Uterus (tissue), 4 donors: Measurements from ENCODE around the gene CKLF. TPM values are rescaled to one million over a fixed set of nuclear protein-coding genes. Genes with fewer than 3 reads are reported as not detected.
A peak's percentile ranks its signal among the peaks of the same experiment; 100 is the strongest.

ENCODE experiments used
- DNase-seq, 2 donors: peaks; one replicate each; pipeline ENCODE4 v3.0.0-alpha.2; 2019 to 2020
- H3K27ac ChIP-seq, 2 donors: fragments of 200-600 bp; sonication (generic); 1 replicate in 1 of 2; 2 replicates in 1 of 2; pipeline ENCODE4 v1.5.1; 2016 to 2018
- H3K27me3 ChIP-seq, 2 donors: fragments of 200-600 bp; sonication (generic); one replicate each; pipeline ENCODE4 v1.5.1; 2018 to 2019; ENCODE audit warnings: control low read depth in 1 of 2
- H3K36me3 ChIP-seq, 2 donors: fragments of 200-600 bp; sonication (generic); one replicate each; pipeline ENCODE4 v1.5.1; 2019; ENCODE audit warnings: control low read depth in 1 of 2
- H3K4me1 ChIP-seq, 2 donors: fragments of 200-600 bp; sonication (generic); one replicate each; pipeline ENCODE4 v1.5.1; 2018 to 2019; ENCODE audit warnings: control low read depth in 1 of 2
- H3K4me3 ChIP-seq, 2 donors: fragments of 200-600 bp; sonication (generic); 1 replicate in 1 of 2; 2 replicates in 1 of 2; pipeline ENCODE4 v1.5.1; 2018 to 2019; ENCODE audit warnings: mild to moderate bottlenecking in 1 of 2
- H3K9me3 ChIP-seq, 2 donors: fragments of 200-600 bp; sonication (generic); one replicate each; pipeline ENCODE4 v1.5.1; 2019; ENCODE audit warnings: control low read depth in 1 of 2
- CTCF ChIP-seq, 4 experiments: fragments of 200-600 bp in 2 of 4; fragments of 450-650 bp in 2 of 4; sonication (generic) in 2 of 4; IDR thresholded peaks; one replicate each; pipeline ENCODE4 v1.5.1; 2016 to 2019; ENCODE audit warnings: antibody characterized with exemption in 4 of 4, mild to moderate bottlenecking in 2 of 4, moderate library complexity in 1 of 4
- POLR2A ChIP-seq, 2 donors: fragments of 450-650 bp; IDR thresholded peaks; one replicate each; pipeline ENCODE4 v1.6.1; 2016; ENCODE audit warnings: antibody characterized with exemption in 2 of 2, mild to moderate bottlenecking in 1 of 2, moderate library complexity in 1 of 2
- intact Hi-C: fragments of 100-400 bp; cut with DNase I; formaldehyde crosslinking; loops from one replicate; pipeline ENCODE4 v1.15.1; 2023; ENCODE audit warnings: low total_unique reads
- total RNA-seq, 4 donors: library from RNA; depleted of rRNA in 3 of 4; stranded (reverse); fragments of >200 nt in 3 of 4; gene quantifications; one replicate each; pipeline versions ENCODE4 v1.1.0 to v1.2.4, GENCODE V29; 2014 to 2023
- donor health status: DM: yes; HTN: yes; CAD: no.

Gene CKLF
- total RNA-seq, 4 donors from 2014 or later = 31.3 to 118 (median 68.6) TPM

GRCh38 chr16:66508248-66508913 is 44.0 kb upstream of the CKLF start:
- DNase-seq = peak; percentile 1 to 9
- TF ChIP-seq POLR2A (IDR thresholded peaks at IDR 0.05) (no peak), CTCF (IDR thresholded peaks at IDR 0.05) (no peak)
- intact Hi-C loops = no loop called here
- Histone ChIP-seq H3K4me1 (no peaks in the 10 kb centered on the region), H3K4me3 (no peak overlapping the region), H3K27ac (no peak overlapping the region), H3K27me3 (no peaks in the 10 kb centered on the region), H3K36me3 (no peaks in the 10 kb centered on the region), H3K9me3 (no peaks in the 10 kb centered on the region)

- DNase-seq = peak in 1 of 2 donors; percentile 8
- intact Hi-C loops = no loop called here
- no peaks in the 10 kb centered on the region for H3K36me3 ChIP-seq
- no peaks in the 10 kb centered on the region for H3K27me3 ChIP-seq
- H3K4me3 ChIP-seq = no peak overlapping the region
- no peaks in the 10 kb centered on the region for H3K4me1 ChIP-seq
- H3K9me3 ChIP-seq = no peaks in the 10 kb centered on the region
- TF ChIP-seq CTCF (IDR thresholded peaks at IDR 0.05) (no peak), POLR2A (IDR thresholded peaks at IDR 0.05) (no peak)
- H3K27ac ChIP-seq = no peak overlapping the region
These were observed 43.4 kb upstream of the CKLF start for GRCh38 chr16:66508914-66509496.

GRCh38 chr16:66509576-66509975 is 42.8 kb upstream of the CKLF start:
- no peak for TF ChIP-seq CTCF (IDR thresholded peaks at IDR 0.05)
- TF ChIP-seq POLR2A (IDR thresholded peaks at IDR 0.05) = no peak
- intact Hi-C loops = no loop called here
- no peak overlapping the region for H3K4me3 ChIP-seq
- no peaks in the 10 kb centered on the region for H3K4me1 ChIP-seq
- no peak overlapping the region for H3K27ac ChIP-seq
- no peaks in the 10 kb centered on the region for H3K27me3 ChIP-seq
- no peaks in the 10 kb centered on the region for H3K36me3 ChIP-seq
- H3K9me3 ChIP-seq = no peaks in the 10 kb centered on the region
- peak in 1 of 2 donors; percentile 11 for DNase-seq

GRCh38 chr16:66510298-66510697 is 42.1 kb upstream of the CKLF start:
- no peaks in the 10 kb centered on the region for H3K27me3 ChIP-seq
- peak in 1 of 2 donors; percentile 12 for DNase-seq
- H3K36me3 ChIP-seq = no peaks in the 10 kb centered on the region
- no peak overlapping the region for H3K4me3 ChIP-seq
- peaks cover 0 to 1% of the 10 kb centered on the region in 2 donors for H3K4me1 ChIP-seq
- no peaks in the 10 kb centered on the region for H3K9me3 ChIP-seq
- intact Hi-C loops = no loop called here
- H3K27ac ChIP-seq = no peak overlapping the region
- TF ChIP-seq POLR2A (IDR thresholded peaks at IDR 0.05) = no peak
- no peak for TF ChIP-seq CTCF (IDR thresholded peaks at IDR 0.05)
